ENCODE measurements around the gene PCSK1N.
"Not testable (repeated sequence)": the region's sequence is repeated elsewhere in the genome, so short reads cannot be mapped to it uniquely, and the experiment has no call there.

PCSK1N gene

GRCh38 chrX:48835524-48836329 lies at the start of gene PCSK1N:
PCSK1N (minus strand) TSS chrX:48835610; CDS start chrX:48835532, 78 bp downstream.
- no peak for DNase-seq (ENCODE audit: low read depth in 1 of 2, low spot score in 1 of 2)

GRCh38 chrX:48883729-48884128 lies 48.3 kb upstream of the PCSK1N start:
- DNase-seq (ENCODE audit: low read depth in 1 of 2, low spot score in 1 of 2) = no peak

- not testable (repeated sequence) for DNase-seq (ENCODE audit: low read depth in 1 of 2, low spot score in 1 of 2)
Measured at GRCh38 chrX:48876944-48877343, 41.5 kb upstream of the PCSK1N start.

- not testable (repeated sequence) for DNase-seq (ENCODE audit: low read depth in 1 of 2, low spot score in 1 of 2)
Measured at GRCh38 chrX:48872017-48872416, 36.6 kb upstream of the PCSK1N start.

GRCh38 chrX:48864210-48864609 lies 28.8 kb upstream of the PCSK1N start:
- no peak for DNase-seq (ENCODE audit: low read depth in 1 of 2, low spot score in 1 of 2)

- DNase-seq (ENCODE audit: low read depth in 1 of 2, low spot score in 1 of 2) = no peak
Measured at GRCh38 chrX:48854898-48855297, 19.5 kb upstream of the PCSK1N start.

- DNase-seq (ENCODE audit: low read depth in 1 of 2, low spot score in 1 of 2) = not testable (repeated sequence)
Measured at GRCh38 chrX:48854121-48854804, 18.9 kb upstream of the PCSK1N start.

GRCh38 chrX:48853494-48853893 lies 18.1 kb upstream of the PCSK1N start:
- not testable (repeated sequence) for DNase-seq (ENCODE audit: low read depth in 1 of 2, low spot score in 1 of 2)

- no peak for DNase-seq (ENCODE audit: low read depth in 1 of 2, low spot score in 1 of 2)
Measured at GRCh38 chrX:48852857-48853256, 17.4 kb upstream of the PCSK1N start.

GRCh38 chrX:48848847-48849246 lies 13.4 kb upstream of the PCSK1N start:
- DNase-seq (ENCODE audit: low read depth in 1 of 2, low spot score in 1 of 2) = no peak

GRCh38 chrX:48839686-48840085 lies 4.3 kb upstream of the PCSK1N start:
- no peak for DNase-seq (ENCODE audit: low read depth in 1 of 2, low spot score in 1 of 2)

- no peak for DNase-seq (ENCODE audit: low read depth in 1 of 2, low spot score in 1 of 2)
Measured at GRCh38 chrX:48834383-48834709, 1.1 kb downstream of the PCSK1N start.

GRCh38 chrX:48833542-48834138 lies 1.8 kb downstream of the PCSK1N start:
- DNase-seq (ENCODE audit: low read depth in 1 of 2, low spot score in 1 of 2) = no peak

- no peak for DNase-seq (ENCODE audit: low read depth in 1 of 2, low spot score in 1 of 2)
Measured at GRCh38 chrX:48831909-48832291, 3.5 kb downstream of the PCSK1N start.

GRCh38 chrX:48831136-48831908 lies 4.1 kb downstream of the PCSK1N start:
- DNase-seq (ENCODE audit: low read depth in 1 of 2, low spot score in 1 of 2) = no peak

- DNase-seq (ENCODE audit: low read depth in 1 of 2, low spot score in 1 of 2) = no peak
Measured at GRCh38 chrX:48829016-48829735, 6.2 kb downstream of the PCSK1N start.

GRCh38 chrX:48827654-48827968 lies 7.8 kb downstream of the PCSK1N start:
- no peak for DNase-seq (ENCODE audit: low read depth in 1 of 2, low spot score in 1 of 2)

- no peak for DNase-seq (ENCODE audit: low read depth in 1 of 2, low spot score in 1 of 2)
Measured at GRCh38 chrX:48826876-48827653, 8.3 kb downstream of the PCSK1N start.

GRCh38 chrX:48826135-48826875 lies 9.1 kb downstream of the PCSK1N start, which contains the start of gene ERAS:
ERAS (plus strand) TSS chrX:48826513; CDS start chrX:48829124, 2,611 bp downstream.
- no peak for DNase-seq (ENCODE audit: low read depth in 1 of 2, low spot score in 1 of 2)

Measured in stimulated activated CD4-positive, alpha-beta T cell treated with anti-CD3 and anti-CD28 coated beads, Interleukin-15, amount 100 ng/mL, for 1 hour (primary cell).